Breast epithelium (tissue), 4 donors: ENCODE data around the gene FBN1. TPM values are rescaled to one million over a fixed set of nuclear protein-coding genes. Genes with fewer than 3 reads are reported as not detected.

Experiments used
- DNase-seq, 2 donors: peaks; one replicate each; pipeline ENCODE4 v3.0.0-alpha.2; 2019; ENCODE audit warnings: low spot score in 2 of 2
- H3K27ac ChIP-seq, 2 donors: fragments of 200-600 bp; sonication (generic) in 1 of 2; one replicate each; pipeline ENCODE4 v1.5.1; 2016 to 2019; ENCODE audit warnings: mild to moderate bottlenecking in 1 of 2
- H3K27me3 ChIP-seq, 2 donors: fragments of 200-600 bp; sonication (generic) in 1 of 2; one replicate each; pipeline versions ENCODE4 v1.5.1 to v1.6.0; 2017 to 2019; ENCODE audit warnings: control low read depth in 1 of 2, mild to moderate bottlenecking in 1 of 2
- H3K36me3 ChIP-seq: fragments of 200-600 bp; one replicate; pipeline ENCODE4 v1.5.1; 2019
- H3K4me1 ChIP-seq, 2 donors: fragments of 200-600 bp; sonication (generic); one replicate each; pipeline ENCODE4 v1.5.1; 2016 to 2019; ENCODE audit warnings: control low read depth in 1 of 2
- H3K4me3 ChIP-seq, 3 donors: fragments of 200-600 bp; sonication (generic); 1 replicate in 2 of 3; 2 replicates in 1 of 3; pipeline ENCODE4 v1.5.1; 2016 to 2019; ENCODE audit warnings: mild to moderate bottlenecking in 3 of 3, moderate library complexity in 2 of 3
- H3K9me3 ChIP-seq, 2 donors: fragments of 200-600 bp; sonication (generic) in 1 of 2; one replicate each; pipeline ENCODE4 v1.5.1; 2016 to 2019; ENCODE audit warnings: control low read depth in 1 of 2
- POLR2A ChIP-seq: fragments of 450-650 bp; IDR thresholded peaks from one replicate; pipeline ENCODE4 v1.6.1; 2016; ENCODE audit warnings: antibody characterized with exemption, mild to moderate bottlenecking, moderate library complexity
- POLR2AphosphoS5 ChIP-seq, 3 donors: sonication (generic); formaldehyde crosslinking; IDR thresholded peaks; one replicate each; pipeline ENCODE4 v1.6.1; 2017; ENCODE audit warnings: antibody characterized with exemption in 3 of 3
- intact Hi-C: fragments of 100-400 bp; cut with DNase I; formaldehyde crosslinking; loops from one replicate; pipeline ENCODE4 v1.15.1; 2023; ENCODE audit warnings: low total_unique reads
- total RNA-seq, 3 donors: library from RNA; depleted of rRNA; stranded (reverse); fragments of >200 nt; gene quantifications; one replicate each; pipeline ENCODE4 v1.1.0, GENCODE V29; 2016
- TF ChIP-seq, protein P1 (sequence below), 3 donors: fragments of 450-650 bp; IDR thresholded peaks; one replicate each; pipeline ENCODE4 v1.5.1; 2016 to 2017; ENCODE audit warnings: antibody characterized with exemption in 3 of 3, mild to moderate bottlenecking in 3 of 3, moderate library complexity in 3 of 3

The FBN1 gene
- total RNA-seq, 3 donors from 2014 or later: 38.5 to 210 (median 83.2) TPM

DNA sequence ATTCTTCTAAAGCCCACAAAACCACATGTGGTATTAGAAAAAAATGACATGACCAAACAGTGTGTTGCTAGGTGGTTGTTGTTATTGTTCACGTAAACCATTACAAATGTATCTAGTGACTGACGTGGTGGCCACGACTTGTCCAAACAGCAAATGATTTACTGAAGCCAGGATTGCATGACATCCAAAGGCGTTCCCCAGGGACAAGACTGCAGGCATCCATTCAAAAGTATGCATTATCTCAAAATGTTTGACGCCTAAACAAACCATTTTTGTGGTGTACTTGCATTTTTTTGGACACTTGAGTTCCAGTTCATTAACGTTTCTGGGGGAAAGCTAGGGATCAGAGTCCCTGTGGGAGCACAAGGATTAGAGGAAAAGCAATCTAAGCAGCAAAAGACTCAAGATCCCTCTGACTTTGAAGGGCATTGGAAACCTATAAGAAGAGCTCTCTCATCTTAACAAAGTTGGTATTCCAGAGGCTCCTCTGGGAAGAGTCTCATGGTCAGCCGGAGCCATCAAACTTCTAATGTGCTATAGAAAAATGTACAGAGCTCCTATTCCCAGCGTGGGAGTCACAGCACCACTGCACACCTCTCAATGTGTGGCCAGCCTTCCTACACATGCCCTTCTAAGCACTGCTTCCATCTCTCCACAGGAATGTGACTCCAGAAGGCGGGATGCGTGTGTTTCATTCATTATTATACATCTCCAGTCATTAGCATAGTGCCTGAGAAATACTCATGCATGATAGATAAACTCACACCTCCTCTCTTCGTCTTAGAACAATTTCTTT is 62.9 kb downstream of the FBN1 start:
- DNase-seq: no peak
- no peak for TF ChIP-seq POLR2AphosphoS5 (IDR thresholded peaks at IDR 0.05)
- TF ChIP-seq, protein P1, sequence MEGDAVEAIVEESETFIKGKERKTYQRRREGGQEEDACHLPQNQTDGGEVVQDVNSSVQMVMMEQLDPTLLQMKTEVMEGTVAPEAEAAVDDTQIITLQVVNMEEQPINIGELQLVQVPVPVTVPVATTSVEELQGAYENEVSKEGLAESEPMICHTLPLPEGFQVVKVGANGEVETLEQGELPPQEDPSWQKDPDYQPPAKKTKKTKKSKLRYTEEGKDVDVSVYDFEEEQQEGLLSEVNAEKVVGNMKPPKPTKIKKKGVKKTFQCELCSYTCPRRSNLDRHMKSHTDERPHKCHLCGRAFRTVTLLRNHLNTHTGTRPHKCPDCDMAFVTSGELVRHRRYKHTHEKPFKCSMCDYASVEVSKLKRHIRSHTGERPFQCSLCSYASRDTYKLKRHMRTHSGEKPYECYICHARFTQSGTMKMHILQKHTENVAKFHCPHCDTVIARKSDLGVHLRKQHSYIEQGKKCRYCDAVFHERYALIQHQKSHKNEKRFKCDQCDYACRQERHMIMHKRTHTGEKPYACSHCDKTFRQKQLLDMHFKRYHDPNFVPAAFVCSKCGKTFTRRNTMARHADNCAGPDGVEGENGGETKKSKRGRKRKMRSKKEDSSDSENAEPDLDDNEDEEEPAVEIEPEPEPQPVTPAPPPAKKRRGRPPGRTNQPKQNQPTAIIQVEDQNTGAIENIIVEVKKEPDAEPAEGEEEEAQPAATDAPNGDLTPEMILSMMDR (IDR thresholded peaks at IDR 0.05): no peak
- no peak for TF ChIP-seq POLR2A
- no peaks in the 10 kb centered on the region for H3K4me1 ChIP-seq
- H3K4me3 ChIP-seq: no peak overlapping the region
- H3K36me3 ChIP-seq: no peaks in the 10 kb centered on the region
- H3K27ac ChIP-seq: peak overlapping the region in 1 of 2 donors; percentile 35
- intact Hi-C loops: no loop called here
- no peaks in the 10 kb centered on the region for H3K9me3 ChIP-seq
- no peaks in the 10 kb centered on the region for H3K27me3 ChIP-seq

DNA sequence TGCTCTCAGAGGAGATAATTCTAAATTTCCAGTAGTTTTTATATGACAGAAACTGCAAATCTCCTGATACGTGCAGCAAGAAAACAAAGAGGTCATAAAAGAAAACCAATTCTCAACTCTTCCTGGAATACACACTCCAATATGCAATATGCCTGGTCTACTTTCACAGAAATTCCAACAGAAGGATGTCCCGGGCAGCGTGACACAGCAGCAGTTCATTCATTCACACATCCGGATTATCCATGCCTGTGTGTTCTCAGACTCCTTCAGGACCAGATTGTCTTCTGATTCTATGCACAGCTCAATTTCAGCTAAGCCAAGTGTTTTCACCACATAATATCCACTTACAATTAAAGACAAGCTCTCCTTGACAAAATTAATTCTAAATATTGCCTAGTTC is 64.3 kb downstream of the FBN1 start:
- Histone ChIP-seq H3K4me3 (no peak overlapping the region), H3K9me3 (no peaks in the 10 kb centered on the region), H3K36me3 (no peaks in the 10 kb centered on the region), H3K4me1 (no peaks in the 10 kb centered on the region), H3K27ac (peak overlapping the region in 1 of 2 donors; percentile 28), H3K27me3 (no peaks in the 10 kb centered on the region)
- no peak for DNase-seq
- TF ChIP-seq POLR2AphosphoS5 (IDR thresholded peaks at IDR 0.05) (no peak), POLR2A (no peak)
- TF ChIP-seq, protein P1 (IDR thresholded peaks at IDR 0.05): no peak
- intact Hi-C loops: no loop called here

DNA sequence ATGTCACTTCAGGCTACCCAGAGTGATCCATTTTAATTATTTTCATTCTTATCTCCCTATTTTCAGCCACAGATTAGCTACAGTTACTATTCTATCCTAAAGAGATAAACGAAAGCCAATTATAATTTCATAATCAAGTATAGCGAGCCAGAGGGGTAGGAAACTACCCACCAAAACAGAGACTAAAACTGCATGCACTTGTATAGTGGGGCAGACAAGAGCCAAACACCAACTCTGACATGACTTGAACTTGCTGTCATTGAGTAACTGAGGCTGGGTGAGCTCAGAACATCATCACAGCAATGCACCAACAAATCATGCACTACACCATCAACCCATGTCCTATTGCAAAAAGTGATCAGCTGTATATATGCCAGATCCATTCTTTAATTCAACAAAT is 64.8 kb downstream of the FBN1 start:
- intact Hi-C loops: no loop called here
- H3K27ac ChIP-seq: peak overlapping the region in 1 of 2 donors; percentile 28
- H3K9me3 ChIP-seq: no peaks in the 10 kb centered on the region
- no peaks in the 10 kb centered on the region for H3K36me3 ChIP-seq
- no peak overlapping the region for H3K4me3 ChIP-seq
- H3K27me3 ChIP-seq: no peaks in the 10 kb centered on the region
- no peak for DNase-seq
- TF ChIP-seq POLR2A (no peak), POLR2AphosphoS5 (IDR thresholded peaks at IDR 0.05) (no peak)
- TF ChIP-seq, protein P1 (IDR thresholded peaks at IDR 0.05): no peak
- no peaks in the 10 kb centered on the region for H3K4me1 ChIP-seq

DNA sequence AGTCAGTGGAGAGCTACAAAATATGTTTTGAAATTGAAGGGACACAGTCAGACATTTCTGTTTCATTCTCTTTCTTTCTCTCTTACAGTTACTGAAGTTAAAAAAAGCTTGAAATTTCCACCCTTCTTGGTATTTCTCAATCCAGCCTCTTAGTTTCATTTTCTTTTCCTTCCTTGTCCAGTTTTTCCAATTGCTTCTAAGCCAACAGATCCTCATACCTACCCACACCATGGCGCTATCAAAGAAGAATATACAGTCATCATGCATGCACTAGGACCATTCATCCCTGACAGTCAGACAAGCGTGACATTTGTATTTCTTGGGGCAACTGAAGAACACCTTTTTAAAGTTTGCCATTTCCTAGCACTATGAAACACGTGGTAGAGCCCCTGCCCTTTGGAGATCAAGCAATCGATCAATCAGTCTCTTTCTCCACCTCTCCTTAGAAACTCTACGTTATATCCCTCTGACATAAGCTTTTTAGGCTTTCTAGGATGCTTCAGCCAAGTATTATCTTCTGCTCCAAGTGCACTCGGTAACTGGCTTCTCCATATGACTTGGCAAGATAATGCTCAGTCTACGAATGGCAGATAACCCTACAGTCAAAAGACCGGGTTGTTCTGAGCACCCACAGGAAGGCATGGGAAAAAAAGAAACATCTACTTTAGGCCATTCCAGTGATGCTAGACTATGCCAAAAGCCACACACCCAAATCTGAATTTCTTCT is 65.4 kb downstream of the FBN1 start:
- Histone ChIP-seq H3K36me3 (no peaks in the 10 kb centered on the region), H3K4me1 (no peaks in the 10 kb centered on the region), H3K4me3 (peak overlapping the region in 2 of 3 donors; percentile 3 to 51), H3K9me3 (no peaks in the 10 kb centered on the region), H3K27ac (peak overlapping the region in 1 of 2 donors; percentile 28), H3K27me3 (no peaks in the 10 kb centered on the region)
- TF ChIP-seq POLR2A (no peak), POLR2AphosphoS5 (IDR thresholded peaks at IDR 0.05) (no peak)
- TF ChIP-seq, protein P1 (IDR thresholded peaks at IDR 0.05): no peak
- intact Hi-C loops: no loop called here
- no peak for DNase-seq

DNA sequence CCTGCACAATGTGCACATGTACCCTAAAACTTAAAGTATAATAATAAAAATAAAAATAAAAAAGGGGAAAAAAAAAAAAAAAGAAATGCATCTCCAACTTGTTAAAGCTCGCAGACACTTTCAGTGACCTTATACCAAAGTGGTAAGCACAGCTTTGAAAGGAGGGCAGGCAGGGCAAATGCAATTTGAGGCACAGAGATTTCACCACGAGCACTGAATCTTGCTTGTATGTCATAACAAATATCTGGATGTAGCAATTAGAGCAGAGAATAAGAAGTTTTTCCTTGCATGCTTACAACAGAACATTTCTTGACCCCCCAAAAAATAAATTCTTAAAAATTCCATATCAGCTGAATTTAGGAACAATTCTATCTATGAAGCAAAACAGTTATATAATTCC is 66.5 kb downstream of the FBN1 start:
- H3K36me3 ChIP-seq: no peaks in the 10 kb centered on the region
- no peaks in the 10 kb centered on the region for H3K4me1 ChIP-seq
- H3K4me3 ChIP-seq: no peak overlapping the region
- H3K27me3 ChIP-seq: no peaks in the 10 kb centered on the region
- H3K27ac ChIP-seq: no peak overlapping the region
- TF ChIP-seq, protein P1 (IDR thresholded peaks at IDR 0.05): no peak
- TF ChIP-seq POLR2AphosphoS5 (IDR thresholded peaks at IDR 0.05) (no peak), POLR2A (no peak)
- intact Hi-C loops: no loop called here
- H3K9me3 ChIP-seq: no peaks in the 10 kb centered on the region
- DNase-seq: no peak
